ENCODE data around the gene FADS2. TPM values are rescaled to one million over a fixed set of nuclear protein-coding genes. Genes with fewer than 3 reads are reported as not detected.

FADS2 gene
- total RNA-seq, 4 donors from 2014 or later, result 130 to 455 (median 327) TPM

DNA sequence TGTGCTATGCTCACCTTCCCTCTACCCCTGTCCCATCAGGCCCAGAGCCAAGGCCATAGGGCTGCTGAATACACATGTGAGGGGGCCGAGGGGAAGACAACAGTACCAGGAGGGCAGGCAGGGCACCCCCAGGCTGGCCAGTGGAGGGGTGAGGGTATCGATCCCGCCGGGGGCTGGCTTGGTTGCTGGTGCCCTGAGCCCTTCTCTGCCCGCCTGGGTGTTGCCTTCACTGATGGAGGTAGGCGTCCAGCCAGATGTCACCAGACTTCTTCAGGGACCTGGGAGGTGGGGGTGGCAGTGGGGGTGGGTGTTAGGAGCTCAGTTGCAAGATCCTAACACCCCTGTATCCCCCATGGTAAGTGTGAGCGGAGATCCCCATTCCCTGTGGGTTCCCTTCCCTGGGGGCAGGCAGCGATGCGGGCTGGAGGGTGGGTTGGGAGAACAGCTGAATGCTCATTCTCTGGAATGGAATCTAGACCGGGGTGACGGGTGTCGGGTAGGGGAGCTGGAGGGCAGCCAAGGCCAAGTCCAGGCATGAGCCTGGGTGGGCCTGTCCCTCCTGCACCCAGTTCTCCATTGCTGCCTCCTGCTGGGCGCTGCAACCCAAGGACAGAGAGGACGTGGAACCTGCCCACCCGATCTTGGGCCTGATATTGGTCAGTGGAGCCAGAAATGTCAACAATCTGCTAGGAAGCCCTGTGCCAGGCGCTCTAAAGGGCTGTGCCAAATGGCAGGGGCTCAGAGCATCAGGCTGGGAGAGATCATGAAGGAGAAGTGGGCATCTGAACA, 45.7 kb downstream of the FADS2 start:
- TF ChIP-seq, protein P1, sequence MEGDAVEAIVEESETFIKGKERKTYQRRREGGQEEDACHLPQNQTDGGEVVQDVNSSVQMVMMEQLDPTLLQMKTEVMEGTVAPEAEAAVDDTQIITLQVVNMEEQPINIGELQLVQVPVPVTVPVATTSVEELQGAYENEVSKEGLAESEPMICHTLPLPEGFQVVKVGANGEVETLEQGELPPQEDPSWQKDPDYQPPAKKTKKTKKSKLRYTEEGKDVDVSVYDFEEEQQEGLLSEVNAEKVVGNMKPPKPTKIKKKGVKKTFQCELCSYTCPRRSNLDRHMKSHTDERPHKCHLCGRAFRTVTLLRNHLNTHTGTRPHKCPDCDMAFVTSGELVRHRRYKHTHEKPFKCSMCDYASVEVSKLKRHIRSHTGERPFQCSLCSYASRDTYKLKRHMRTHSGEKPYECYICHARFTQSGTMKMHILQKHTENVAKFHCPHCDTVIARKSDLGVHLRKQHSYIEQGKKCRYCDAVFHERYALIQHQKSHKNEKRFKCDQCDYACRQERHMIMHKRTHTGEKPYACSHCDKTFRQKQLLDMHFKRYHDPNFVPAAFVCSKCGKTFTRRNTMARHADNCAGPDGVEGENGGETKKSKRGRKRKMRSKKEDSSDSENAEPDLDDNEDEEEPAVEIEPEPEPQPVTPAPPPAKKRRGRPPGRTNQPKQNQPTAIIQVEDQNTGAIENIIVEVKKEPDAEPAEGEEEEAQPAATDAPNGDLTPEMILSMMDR (IDR thresholded peaks at IDR 0.05), result no peak
- TF ChIP-seq POLR2AphosphoS5 (IDR thresholded peaks at IDR 0.05), result no peak
- no peak for TF ChIP-seq POLR2A (IDR thresholded peaks at IDR 0.05)
- TF ChIP-seq EP300 (IDR thresholded peaks at IDR 0.05), result no peak
- 71% methylated on average over 16 of the region's 16 CpGs for WGBS
- Histone ChIP-seq H3K4me1 (peaks cover 21% of the 10 kb centered on the region), H3K27me3 (peaks cover 5% of the 10 kb centered on the region), H3K27ac (no peak overlapping the region), H3K4me3 (no peak overlapping the region), H3K9me3 (no peaks in the 10 kb centered on the region), H3K36me3 (no peaks in the 10 kb centered on the region)
- DNase-seq (ENCODE audit: low spot score in 2 of 2), result no peak

- Histone ChIP-seq H3K9me3 (no peaks in the 10 kb centered on the region), H3K4me1 (peaks cover 21% of the 10 kb centered on the region), H3K27ac (no peak overlapping the region), H3K4me3 (no peak overlapping the region), H3K27me3 (peaks cover 5% of the 10 kb centered on the region), H3K36me3 (no peaks in the 10 kb centered on the region)
- WGBS, result 59% methylated on average over 12 of the region's 12 CpGs
- DNase-seq (ENCODE audit: low spot score in 2 of 2), result no peak
- TF ChIP-seq POLR2A (IDR thresholded peaks at IDR 0.05), result no peak
- no peak for TF ChIP-seq POLR2AphosphoS5 (IDR thresholded peaks at IDR 0.05)
- TF ChIP-seq, protein P1 (IDR thresholded peaks at IDR 0.05), result no peak
- TF ChIP-seq EP300 (IDR thresholded peaks at IDR 0.05), result no peak
Measured at GRCh38 chr11:61874377-61874809, 46.3 kb downstream of the FADS2 start.

DNA sequence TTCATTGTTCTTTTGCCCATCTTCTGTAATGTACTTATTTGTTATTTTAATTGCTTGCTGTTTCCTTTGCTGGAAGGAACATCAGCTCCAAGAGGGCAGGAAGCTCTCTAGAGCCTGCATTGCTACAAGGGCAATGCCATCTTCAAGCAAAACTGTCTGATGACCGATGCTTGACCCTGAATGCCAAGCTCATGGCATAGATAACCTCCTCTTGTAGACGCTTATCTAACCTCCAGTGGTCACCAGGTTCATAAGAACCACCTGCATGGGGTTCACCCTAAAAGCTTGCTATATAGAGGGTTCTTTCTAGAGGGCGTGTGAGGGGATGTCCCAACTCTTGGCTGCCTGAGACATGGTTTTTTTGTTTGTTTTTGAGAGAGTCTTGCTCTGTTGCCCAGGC, 46.8 kb downstream of the FADS2 start:
- H3K36me3 ChIP-seq, result no peaks in the 10 kb centered on the region
- no peaks in the 10 kb centered on the region for H3K9me3 ChIP-seq
- peaks cover 5% of the 10 kb centered on the region for H3K27me3 ChIP-seq
- H3K4me1 ChIP-seq, result peaks cover 21% of the 10 kb centered on the region
- no peak overlapping the region for H3K27ac ChIP-seq
- no peak overlapping the region for H3K4me3 ChIP-seq
- TF ChIP-seq EP300 (IDR thresholded peaks at IDR 0.05) (no peak), POLR2A (IDR thresholded peaks at IDR 0.05) (no peak), POLR2AphosphoS5 (IDR thresholded peaks at IDR 0.05) (no peak)
- TF ChIP-seq, protein P1 (IDR thresholded peaks at IDR 0.05), result no peak
- no peak for DNase-seq (ENCODE audit: low spot score in 2 of 2)
- WGBS, result 84% methylated on average over 3 of the region's 3 CpGs

DNA sequence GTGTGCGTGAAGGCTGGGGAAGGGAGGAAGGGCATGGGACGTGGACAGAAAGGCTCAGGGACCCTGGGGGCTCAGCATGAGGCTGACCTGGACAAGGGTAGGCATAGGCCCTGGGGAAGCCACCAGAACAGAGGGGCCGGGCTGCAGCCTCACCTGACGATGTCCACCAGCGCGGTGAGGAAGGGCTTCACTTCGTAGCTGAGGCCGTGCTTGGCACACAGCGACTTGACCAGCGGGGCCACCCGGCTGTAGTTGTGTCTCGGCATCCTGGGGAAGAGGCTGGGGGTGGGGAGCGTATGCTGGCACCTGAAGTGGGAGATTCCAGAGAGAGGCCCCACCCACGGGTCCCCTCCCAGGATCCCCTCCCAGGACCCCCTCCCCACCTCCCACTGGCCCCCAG, 47.6 kb downstream of the FADS2 start:
- no peaks in the 10 kb centered on the region for H3K9me3 ChIP-seq
- H3K36me3 ChIP-seq, result no peaks in the 10 kb centered on the region
- peaks cover 14% of the 10 kb centered on the region for H3K4me1 ChIP-seq
- no CpG with 5 or more reads among the region's 14 CpGs for WGBS
- H3K27ac ChIP-seq, result no peak overlapping the region
- H3K4me3 ChIP-seq, result no peak overlapping the region
- H3K27me3 ChIP-seq, result peaks cover 5% of the 10 kb centered on the region
- TF ChIP-seq, protein P1 (IDR thresholded peaks at IDR 0.05), result no peak
- TF ChIP-seq POLR2AphosphoS5 (IDR thresholded peaks at IDR 0.05) (no peak), EP300 (IDR thresholded peaks at IDR 0.05) (no peak)
- no peak for DNase-seq (ENCODE audit: low spot score in 2 of 2)

- no peak for TF ChIP-seq EP300 (IDR thresholded peaks at IDR 0.05)
- TF ChIP-seq, protein P1 (IDR thresholded peaks at IDR 0.05), result no peak
- no peak for TF ChIP-seq POLR2AphosphoS5 (IDR thresholded peaks at IDR 0.05)
- no peak for TF ChIP-seq POLR2A (IDR thresholded peaks at IDR 0.05)
- no peak for DNase-seq (ENCODE audit: low spot score in 2 of 2)
- H3K27ac ChIP-seq, result no peak overlapping the region
- WGBS, result 88% methylated on average over 6 of the region's 7 CpGs
- H3K4me1 ChIP-seq, result no peaks in the 10 kb centered on the region
- no peak overlapping the region for H3K4me3 ChIP-seq
- H3K27me3 ChIP-seq, result no peaks in the 10 kb centered on the region
- H3K36me3 ChIP-seq, result no peaks in the 10 kb centered on the region
- no peaks in the 10 kb centered on the region for H3K9me3 ChIP-seq
Measured at GRCh38 chr11:61879152-61879551, 51.1 kb downstream of the FADS2 start.
